BE2C (cell line): ENCODE results near the gene GMFB.
A peak's percentile ranks its signal among the peaks of the same experiment; 100 is the strongest.

Source experiments
- DNase-seq: peaks from one replicate; pipeline ENCODE4 v3.0.0-alpha.2; 2020
- H3K27me3 ChIP-seq: fragments of 250-450 bp; sonication (Bioruptor Pico); 2 replicates; pipeline ENCODE4 v1.5.1; 2020; ENCODE audit warnings: mild to moderate bottlenecking
- H3K36me3 ChIP-seq: fragments of 250-450 bp; sonication (Bioruptor Pico); 2 replicates; pipeline ENCODE4 v1.5.1; 2020; ENCODE audit warnings: mild to moderate bottlenecking
- H3K4me1 ChIP-seq: fragments of 250-450 bp; sonication (Bioruptor Pico); 2 replicates; pipeline ENCODE4 v1.5.1; 2020
- H3K4me3 ChIP-seq: 2 replicates; pipeline ENCODE4 v1.5.1; 2011; ENCODE audit warnings: low read depth, low read length
- H3K9me3 ChIP-seq: fragments of 250-450 bp; sonication (Bioruptor Pico); 2 replicates; pipeline ENCODE4 v1.5.1; 2020
- CTCF ChIP-seq: IDR thresholded peaks from 2 replicates; pipeline ENCODE4 v1.5.1; 2012; ENCODE audit warnings: mild to moderate bottlenecking, low read depth, low read length

The GMFB gene

GRCh38 chr14:54498579-54498978 is 9.8 kb upstream of the GMFB start:
- Histone ChIP-seq H3K4me1 (no peaks in the 10 kb centered on the region), H3K36me3 (no peaks in the 10 kb centered on the region), H3K9me3 (no peaks in the 10 kb centered on the region), H3K4me3 (no peak overlapping the region), H3K27me3 (no peaks in the 10 kb centered on the region)
- no peak for DNase-seq
- no peak for TF ChIP-seq CTCF

GRCh38 chr14:54498095-54498531 is 9.3 kb upstream of the GMFB start:
- Histone ChIP-seq H3K4me3 (no peak overlapping the region), H3K36me3 (no peaks in the 10 kb centered on the region), H3K27me3 (no peaks in the 10 kb centered on the region), H3K9me3 (no peaks in the 10 kb centered on the region), H3K4me1 (no peaks in the 10 kb centered on the region)
- TF ChIP-seq CTCF, result no peak
- no peak for DNase-seq

GRCh38 chr14:54497224-54497623 is 8.4 kb upstream of the GMFB start:
- Histone ChIP-seq H3K4me1 (no peaks in the 10 kb centered on the region), H3K27me3 (no peaks in the 10 kb centered on the region), H3K36me3 (no peaks in the 10 kb centered on the region), H3K9me3 (no peaks in the 10 kb centered on the region), H3K4me3 (no peak overlapping the region)
- TF ChIP-seq CTCF, result no peak
- DNase-seq, result no peak

- TF ChIP-seq CTCF, result peak; percentile 24
- Histone ChIP-seq H3K4me3 (no peak overlapping the region), H3K27me3 (no peaks in the 10 kb centered on the region), H3K4me1 (no peaks in the 10 kb centered on the region; the same call in 1 of the 2 replicates), H3K36me3 (no peaks in the 10 kb centered on the region), H3K9me3 (no peaks in the 10 kb centered on the region)
- DNase-seq, result peak; percentile 29
Measured at GRCh38 chr14:54493293-54493692, 4.5 kb upstream of the GMFB start.

GRCh38 chr14:54490445-54491175 is 1.8 kb upstream of the GMFB start:
- H3K9me3 ChIP-seq, result no peaks in the 10 kb centered on the region
- H3K4me3 ChIP-seq, result no peak overlapping the region
- H3K4me1 ChIP-seq, result no peaks in the 10 kb centered on the region; the same call in 1 of the 2 replicates
- no peak for TF ChIP-seq CTCF
- DNase-seq, result no peak
- H3K36me3 ChIP-seq, result no peaks in the 10 kb centered on the region
- H3K27me3 ChIP-seq, result no peaks in the 10 kb centered on the region

GRCh38 chr14:54489731-54490444 is 1.1 kb upstream of the GMFB start:
- no peaks in the 10 kb centered on the region for H3K9me3 ChIP-seq
- TF ChIP-seq CTCF, result no peak
- H3K4me3 ChIP-seq, result peak overlapping the region; percentile 76
- H3K4me1 ChIP-seq, result no peaks in the 10 kb centered on the region; the same call in 1 of the 2 replicates
- no peak for DNase-seq
- no peaks in the 10 kb centered on the region for H3K36me3 ChIP-seq
- no peaks in the 10 kb centered on the region for H3K27me3 ChIP-seq
